ENCODE measurements around the gene TM9SF1.
A peak's percentile ranks its signal among the peaks of the same experiment; 100 is the strongest.
"Not testable (repeated sequence)": the region's sequence is repeated elsewhere in the genome, so short reads cannot be mapped to it uniquely, and the experiment has no call there.

Gene TM9SF1

DNA sequence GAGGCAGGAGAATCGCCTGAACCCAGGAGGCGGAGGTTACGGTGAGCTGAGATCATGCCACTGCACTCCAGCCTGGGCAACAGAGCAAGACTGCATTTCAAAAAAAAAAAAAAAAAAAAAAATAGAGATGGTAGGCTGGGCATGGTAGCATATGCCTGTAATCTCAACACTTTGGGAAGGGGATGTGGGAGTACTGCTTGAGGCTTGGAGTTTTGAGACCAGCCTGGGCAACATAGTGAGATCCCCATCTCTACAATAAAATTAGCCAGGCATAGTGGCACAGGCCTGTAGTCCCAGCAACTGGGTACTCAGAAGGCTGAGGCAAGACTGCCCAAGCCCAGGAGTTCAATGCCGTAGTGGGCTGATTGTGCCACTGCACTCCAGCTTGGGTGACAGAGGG, 27.7 kb upstream of the TM9SF1 start:
- DNase-seq: not testable (repeated sequence)

DNA sequence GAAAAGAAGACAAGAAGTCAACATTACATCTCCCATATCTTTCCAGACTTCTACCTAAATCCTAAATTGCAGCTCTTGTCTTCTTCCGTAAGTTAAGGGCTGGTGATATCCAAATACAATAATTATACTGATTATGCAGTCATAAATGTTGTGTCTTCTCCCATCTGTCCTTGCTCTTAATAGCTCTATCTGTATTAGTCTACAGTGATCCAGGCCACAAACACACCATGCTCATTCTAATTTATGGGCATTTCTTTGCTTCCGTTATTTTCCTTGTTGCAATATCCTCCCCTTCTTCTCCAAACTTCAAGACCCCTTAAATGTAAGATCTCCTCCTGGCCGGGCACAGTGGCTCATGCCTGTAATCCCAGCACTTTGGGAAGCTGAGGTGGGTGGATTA, 24.3 kb upstream of the TM9SF1 start:
- DNase-seq: no peak

DNA sequence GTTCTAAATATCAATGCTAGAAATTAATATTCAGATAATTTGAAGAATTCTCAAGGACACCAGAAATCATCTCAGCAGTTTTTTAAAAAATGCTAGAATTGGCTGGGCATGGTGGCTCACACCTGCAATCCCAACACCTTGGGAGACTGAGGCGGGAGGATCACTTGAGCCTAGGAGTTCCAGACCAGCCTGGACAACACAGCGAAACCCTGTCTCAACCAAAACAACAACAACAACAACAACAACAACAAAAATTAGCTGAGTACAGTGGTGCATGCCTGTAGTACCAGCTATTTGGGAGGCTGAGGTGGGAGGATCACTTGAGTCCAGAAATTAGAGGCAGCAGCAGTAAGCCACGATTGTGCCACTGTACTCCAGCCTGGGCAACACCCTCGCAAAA, 23.8 kb upstream of the TM9SF1 start:
- DNase-seq: no peak

- not testable (repeated sequence) for DNase-seq
Measured at GRCh38 chr14:24216876-24217275, 21.6 kb upstream of the TM9SF1 start.

DNA sequence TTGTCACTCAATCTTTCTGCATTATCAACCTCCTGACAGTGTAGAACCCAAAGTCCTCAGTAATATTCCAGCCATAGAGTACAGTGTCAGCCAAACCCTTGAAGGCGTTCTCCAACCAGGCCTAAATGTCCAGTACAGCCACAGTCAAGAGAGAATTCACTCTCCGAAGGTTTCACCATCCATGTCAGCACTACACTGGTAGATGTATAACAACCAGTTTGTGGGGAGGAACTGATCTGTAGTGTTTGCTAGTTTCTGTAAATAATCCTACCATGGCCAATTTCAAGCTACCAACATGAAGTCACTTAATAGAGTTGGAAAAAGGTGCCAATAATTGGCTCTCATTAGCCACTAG, 21.1 kb upstream of the TM9SF1 start:
- no peak for DNase-seq

DNA sequence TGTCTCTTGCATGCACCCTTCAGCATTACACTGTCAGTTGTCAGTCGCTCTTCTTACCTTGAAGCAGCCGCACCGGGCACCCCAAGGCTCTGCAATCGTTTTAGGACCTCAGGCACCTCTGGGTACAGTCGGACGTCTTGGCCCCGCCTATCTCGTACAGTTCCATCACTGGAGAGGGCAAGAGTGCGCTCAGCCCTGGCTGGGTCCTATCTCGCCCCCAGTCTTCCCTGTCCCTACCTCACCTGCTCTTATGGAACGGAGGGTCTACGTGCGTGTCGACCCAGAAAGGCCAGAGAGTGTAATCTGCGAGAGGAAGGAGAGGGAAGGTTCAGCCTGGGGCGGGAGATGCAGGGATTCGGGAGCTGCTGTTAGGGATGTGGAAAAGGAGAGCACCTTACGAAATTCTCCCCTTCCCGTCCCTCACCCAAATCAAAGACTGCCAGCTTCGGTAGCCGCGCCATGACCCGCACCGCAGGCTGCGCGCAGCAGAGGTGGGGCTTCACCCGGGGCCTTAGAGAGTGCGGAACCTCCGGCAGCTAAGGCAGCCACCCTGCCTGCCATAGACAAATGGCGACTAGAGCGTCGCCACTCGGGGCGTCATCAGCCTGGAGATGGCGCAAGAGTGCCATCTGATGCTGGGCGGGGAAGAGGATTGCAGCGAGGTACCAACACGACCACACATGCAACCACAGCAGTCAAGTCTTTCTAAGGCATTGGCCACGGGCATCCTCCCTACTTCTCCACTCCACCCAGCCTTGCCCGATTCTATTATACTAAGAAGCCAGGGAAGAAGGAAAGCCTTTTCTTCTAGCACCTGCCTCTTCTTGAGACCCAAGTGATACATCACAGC, 20.5 kb upstream of the TM9SF1 start, which contains the start of gene MDP1:
Gene MDP1, minus strand, starts transcription at position 572 of the 850 bp plus-strand sequence. Its CDS starts 111 bp downstream, at position 461.
- DNase-seq: peak; percentile 84

GRCh38 chr14:24213866-24214662, 18.8 kb upstream of the TM9SF1 start:
- DNase-seq: no peak

GRCh38 chr14:24212924-24213865, 18.0 kb upstream of the TM9SF1 start, which contains the start of gene CHMP4A:
CHMP4A (minus strand) TSS chr14:24213488; CDS start chr14:24213439, 49 bp downstream.
- peak; percentile 95 for DNase-seq

DNA sequence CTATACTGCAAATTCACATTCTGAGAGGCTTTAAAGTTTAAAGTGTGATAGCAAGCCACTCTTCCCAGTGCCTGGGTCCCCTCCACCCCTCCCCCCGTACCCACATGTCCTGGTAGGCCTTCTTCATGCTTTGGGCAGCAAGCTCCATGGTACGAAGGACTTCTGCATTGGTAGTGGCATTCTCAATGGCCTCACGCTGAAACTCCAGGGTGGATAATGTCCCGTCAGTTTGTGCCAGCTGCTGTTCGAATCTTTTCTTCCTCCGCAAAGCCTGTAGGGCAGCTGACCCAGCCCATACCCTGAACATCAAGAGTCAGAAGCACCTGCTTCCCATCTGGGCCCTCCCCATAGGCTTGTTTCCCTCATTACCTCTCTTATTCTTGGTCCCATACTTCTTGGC, 16.1 kb upstream of the TM9SF1 start:
- no peak for DNase-seq

- DNase-seq: no peak
Measured at GRCh38 chr14:24207625-24208024, 12.4 kb upstream of the TM9SF1 start.

GRCh38 chr14:24207104-24207551, 11.9 kb upstream of the TM9SF1 start:
- no peak for DNase-seq

DNA sequence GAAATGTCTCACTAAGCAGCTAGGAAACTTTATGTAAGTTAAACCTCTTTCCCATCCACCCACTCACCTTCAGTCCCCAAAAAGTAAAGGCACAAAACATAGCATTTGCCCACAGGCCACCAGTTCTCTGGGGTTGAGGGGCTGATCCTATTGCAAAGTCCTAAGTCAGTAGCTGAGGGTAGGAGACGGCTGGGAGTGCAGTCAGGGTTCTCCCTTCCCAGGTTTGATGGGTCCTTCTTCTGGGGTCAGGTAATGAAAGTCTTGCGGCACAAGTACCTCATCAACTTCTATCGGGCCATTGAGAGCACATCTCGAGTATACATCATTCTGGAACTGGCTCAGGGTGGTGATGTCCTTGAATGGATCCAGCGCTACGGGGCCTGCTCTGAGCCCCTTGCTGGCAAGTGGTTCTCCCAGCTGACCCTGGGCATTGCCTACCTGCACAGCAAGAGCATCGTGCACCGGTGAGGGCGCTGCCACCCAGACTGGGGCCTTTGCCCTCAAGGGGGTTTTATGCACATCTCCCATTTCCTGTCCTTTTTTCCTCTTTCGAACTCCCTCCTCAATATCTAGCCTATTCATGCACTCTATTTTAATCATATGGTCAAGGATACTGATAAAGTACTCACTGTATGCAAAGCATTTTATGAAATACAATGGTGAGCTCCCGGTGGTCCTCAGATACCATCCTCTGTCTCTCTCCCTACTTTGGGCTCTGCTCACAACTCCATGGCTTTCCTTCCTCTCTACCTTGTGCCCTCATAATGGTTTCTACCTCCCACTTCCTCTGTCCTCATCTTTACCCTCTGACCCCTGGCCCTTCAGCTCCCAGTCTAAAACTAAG, 11.2 kb upstream of the TM9SF1 start:
- DNase-seq: no peak

GRCh38 chr14:24204163-24205146, 9.2 kb upstream of the TM9SF1 start:
- DNase-seq: no peak

- not testable (repeated sequence) for DNase-seq
Measured at GRCh38 chr14:24203249-24203886, 8.1 kb upstream of the TM9SF1 start.

DNA sequence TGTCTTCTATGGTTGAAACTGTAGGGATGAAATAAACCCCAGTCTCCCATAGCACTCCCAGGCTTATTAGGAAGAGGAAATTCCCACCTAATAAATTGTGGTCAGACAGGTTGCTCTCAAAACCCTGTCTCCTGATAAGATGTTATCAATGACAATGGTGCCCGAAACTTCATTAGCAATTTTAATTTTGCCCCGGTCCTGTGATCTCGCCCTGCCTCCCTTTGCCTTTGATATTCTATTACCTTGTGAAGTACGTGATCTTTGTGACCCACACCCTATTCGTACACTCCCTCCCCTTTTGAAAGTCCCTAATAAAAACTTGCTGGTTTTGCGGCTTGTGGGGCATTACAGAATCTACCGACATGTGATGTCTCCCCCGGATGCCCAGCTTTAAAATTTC, 7.3 kb upstream of the TM9SF1 start:
- not testable (repeated sequence) for DNase-seq

GRCh38 chr14:24198814-24199524, 3.7 kb upstream of the TM9SF1 start:
- no peak for DNase-seq

GRCh38 chr14:24197056-24197450, 1.8 kb upstream of the TM9SF1 start:
- no peak for DNase-seq

- no peak for DNase-seq
Measured at GRCh38 chr14:24196071-24197055, 1.1 kb upstream of the TM9SF1 start.

Data from NCI-H1436 (cell line).